Adrenal gland (tissue), 5 donors: ENCODE results near the gene CRISPLD2.

Experiments
- POLR2A ChIP-seq, 2 donors: fragments of 450-650 bp; IDR thresholded peaks; one replicate each; pipeline ENCODE4 v1.6.1; 2017; ENCODE audit warnings: antibody characterized with exemption in 2 of 2, mild to moderate bottlenecking in 2 of 2, moderate library complexity in 1 of 2
- TF ChIP-seq, protein P1 (sequence below), 6 experiments: fragments of 450-650 bp in 4 of 6; fragments of 200-600 bp in 2 of 6; sonication (generic) in 1 of 6; IDR thresholded peaks; 1 replicate in 5 of 6; 2 replicates in 1 of 6; pipeline versions ENCODE4 v1.5.1 to v1.8.0; 2016 to 2021; ENCODE audit warnings: antibody characterized with exemption in 6 of 6, mild to moderate bottlenecking in 2 of 6, moderate library complexity in 1 of 6
- donor health status: DM: no; HTN: no; CAD: no.

DNA sequence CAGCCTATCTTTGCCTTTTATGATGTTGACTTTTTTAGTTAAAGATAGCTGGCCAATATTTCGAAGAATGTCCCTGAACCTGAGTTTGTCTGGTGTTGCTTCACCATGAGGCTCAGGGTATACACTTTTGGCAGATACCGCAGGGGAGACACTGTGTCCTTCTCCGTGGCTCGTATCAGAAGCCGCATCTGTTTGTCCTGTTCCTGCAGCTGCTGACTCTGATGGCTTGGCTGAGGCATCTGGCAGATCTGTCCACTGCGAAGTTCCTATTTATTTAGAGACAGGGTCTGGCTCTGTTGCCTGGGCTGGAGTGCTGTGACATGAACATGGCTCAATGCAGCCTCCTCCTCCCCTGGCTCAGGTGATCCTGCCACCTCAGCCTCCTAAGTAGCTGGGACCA is 93.5 kb downstream of the CRISPLD2 start:
- TF ChIP-seq, protein P1, sequence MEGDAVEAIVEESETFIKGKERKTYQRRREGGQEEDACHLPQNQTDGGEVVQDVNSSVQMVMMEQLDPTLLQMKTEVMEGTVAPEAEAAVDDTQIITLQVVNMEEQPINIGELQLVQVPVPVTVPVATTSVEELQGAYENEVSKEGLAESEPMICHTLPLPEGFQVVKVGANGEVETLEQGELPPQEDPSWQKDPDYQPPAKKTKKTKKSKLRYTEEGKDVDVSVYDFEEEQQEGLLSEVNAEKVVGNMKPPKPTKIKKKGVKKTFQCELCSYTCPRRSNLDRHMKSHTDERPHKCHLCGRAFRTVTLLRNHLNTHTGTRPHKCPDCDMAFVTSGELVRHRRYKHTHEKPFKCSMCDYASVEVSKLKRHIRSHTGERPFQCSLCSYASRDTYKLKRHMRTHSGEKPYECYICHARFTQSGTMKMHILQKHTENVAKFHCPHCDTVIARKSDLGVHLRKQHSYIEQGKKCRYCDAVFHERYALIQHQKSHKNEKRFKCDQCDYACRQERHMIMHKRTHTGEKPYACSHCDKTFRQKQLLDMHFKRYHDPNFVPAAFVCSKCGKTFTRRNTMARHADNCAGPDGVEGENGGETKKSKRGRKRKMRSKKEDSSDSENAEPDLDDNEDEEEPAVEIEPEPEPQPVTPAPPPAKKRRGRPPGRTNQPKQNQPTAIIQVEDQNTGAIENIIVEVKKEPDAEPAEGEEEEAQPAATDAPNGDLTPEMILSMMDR (IDR thresholded peaks at IDR 0.05): no peak
- no peak for TF ChIP-seq POLR2A (IDR thresholded peaks at IDR 0.05)
